HG03342 (cell line): Measurements from ENCODE around the gene CIDEC.

Experiments
- ATAC-seq: cut with Tn5 transposase; IDR thresholded peaks from one replicate; pipeline ENCODE4 v1.9.1; 2021; ENCODE audit warnings: mild to moderate bottlenecking, moderate library complexity; ENCODE audit not compliant: unreplicated experiment

CIDEC gene

GRCh38 chr3:9879830-9880549 is at the start of gene CIDEC:
Gene CIDEC, minus strand, starts transcription at chr3:9880253. Its CDS starts 1,767 bp downstream, at chr3:9878486.
- ATAC-seq: no peak

- ATAC-seq: no peak
Measured at GRCh38 chr3:9928158-9928557, 48.1 kb upstream of the CIDEC start.

- ATAC-seq: no peak
Measured at GRCh38 chr3:9918261-9919038, 38.4 kb upstream of the CIDEC start.

GRCh38 chr3:9917820-9918219 is 37.8 kb upstream of the CIDEC start:
- ATAC-seq: no peak

- no peak for ATAC-seq
Measured at GRCh38 chr3:9916734-9917680, 37.0 kb upstream of the CIDEC start, which contains the start of gene IL17RC. Gene IL17RC, plus strand, starts transcription at chr3:9917098. Its CDS starts 218 bp downstream, at chr3:9917316.

GRCh38 chr3:9916346-9916733 is 36.3 kb upstream of the CIDEC start:
- ATAC-seq: no peak

- ATAC-seq: no peak
Measured at GRCh38 chr3:9915254-9916141, 35.4 kb upstream of the CIDEC start.

GRCh38 chr3:9914559-9915253 is 34.7 kb upstream of the CIDEC start:
- no peak for ATAC-seq

GRCh38 chr3:9914011-9914410 is 34.0 kb upstream of the CIDEC start:
- ATAC-seq: no peak

GRCh38 chr3:9913601-9914000 is 33.5 kb upstream of the CIDEC start:
- no peak for ATAC-seq

GRCh38 chr3:9912294-9912935 is 32.4 kb upstream of the CIDEC start:
- no peak for ATAC-seq

GRCh38 chr3:9911863-9912262 is 31.8 kb upstream of the CIDEC start:
- ATAC-seq: no peak

- no peak for ATAC-seq
Measured at GRCh38 chr3:9909221-9910013, 29.4 kb upstream of the CIDEC start.

- no peak for ATAC-seq
Measured at GRCh38 chr3:9908286-9908685, 28.2 kb upstream of the CIDEC start.

- no peak for ATAC-seq
Measured at GRCh38 chr3:9906480-9906879, 26.4 kb upstream of the CIDEC start.

- ATAC-seq: no peak
Measured at GRCh38 chr3:9903904-9904303, 23.9 kb upstream of the CIDEC start.

GRCh38 chr3:9903238-9903624 is 23.2 kb upstream of the CIDEC start:
- ATAC-seq: no peak
